Gastrocnemius medialis (tissue), 4 donors: Measurements from ENCODE around the gene PIK3CD. TPM values are rescaled to one million over a fixed set of nuclear protein-coding genes. Genes with fewer than 3 reads are reported as not detected.

Experiments
- ATAC-seq, 2 donors: fragments of 150-250 bp; one replicate each; pipeline ENCODE4 v1.9.1; 2016
- DNase-seq, 2 donors: peaks; one replicate each; pipeline ENCODE4 v3.0.0-alpha.2; 2019
- H3K27ac ChIP-seq, 4 donors: fragments of 200-600 bp; sonication (generic); 1 replicate in 1 of 4; 2 replicates in 3 of 4; pipeline ENCODE4 v1.5.1; 2016 to 2018; ENCODE audit warnings: mild to moderate bottlenecking in 2 of 4, moderate library complexity in 1 of 4
- H3K27me3 ChIP-seq, 3 donors: fragments of 200-600 bp; sonication (generic) in 2 of 3; 1 replicate in 1 of 3; 2 replicates in 2 of 3; pipeline versions ENCODE4 v1.5.1 to v1.6.0; 2016 to 2019; ENCODE audit warnings: mild to moderate bottlenecking in 1 of 3, moderate library complexity in 1 of 3
- H3K36me3 ChIP-seq, 2 donors: fragments of 200-600 bp; sonication (generic) in 1 of 2; one replicate each; pipeline ENCODE4 v1.5.1; 2017 to 2018
- H3K4me1 ChIP-seq, 2 donors: fragments of 200-600 bp; sonication (generic) in 1 of 2; one replicate each; pipeline ENCODE4 v1.5.1; 2016 to 2017; ENCODE audit warnings: mild to moderate bottlenecking in 2 of 2
- H3K4me3 ChIP-seq, 4 donors: fragments of 200-600 bp; sonication (generic) in 3 of 4; 1 replicate in 1 of 4; 2 replicates in 3 of 4; pipeline ENCODE4 v1.5.1; 2016 to 2019; ENCODE audit warnings: mild to moderate bottlenecking in 2 of 4
- H3K9me3 ChIP-seq, 3 donors: fragments of 200-600 bp; sonication (generic) in 2 of 3; 1 replicate in 1 of 3; 2 replicates in 2 of 3; pipeline ENCODE4 v1.5.1; 2016 to 2019
- CTCF ChIP-seq, 5 experiments: fragments of 450-650 bp in 3 of 5; fragments of 200-600 bp in 2 of 5; sonication (generic) in 2 of 5; IDR thresholded peaks in 4 of 5; conservative IDR thresholded peaks in 1 of 5; 1 replicate in 4 of 5; 2 replicates in 1 of 5; pipeline ENCODE4 v1.5.1; 2016 to 2019; ENCODE audit warnings: antibody characterized with exemption in 5 of 5, mild to moderate bottlenecking in 3 of 5, moderate library complexity in 3 of 5
- POLR2A ChIP-seq, 2 donors: fragments of 450-650 bp; IDR thresholded peaks; one replicate each; pipeline ENCODE4 v1.6.1; 2017; ENCODE audit warnings: antibody characterized with exemption in 2 of 2, mild to moderate bottlenecking in 2 of 2, moderate library complexity in 2 of 2
- in situ Hi-C, 4 donors: fragments of 200-750 bp; cut with MboI; loops; one replicate each; pipeline versions ENCODE4 v1.15.0 to v1.8.0; 2017; ENCODE audit warnings: low sequenced_read_pairs in 4 of 4
- intact Hi-C: fragments of 100-400 bp; cut with DNase I; formaldehyde crosslinking; loops from one replicate; pipeline ENCODE4 v1.15.1; 2023; ENCODE audit warnings: low total_unique reads
- total RNA-seq, 4 donors: library from RNA; depleted of rRNA; stranded (reverse); fragments of >200 nt; gene quantifications; one replicate each; pipeline versions ENCODE4 v1.1.0 to v1.2.3, GENCODE V29; 2016

Gene PIK3CD
- total RNA-seq, 4 donors from 2014 or later, result 0.66 to 2.3 (median 1.3) TPM

- intact Hi-C loops (no loop called here), in situ Hi-C loops (no loop called here)
- ATAC-seq (no peak), DNase-seq (no peak)
- Histone ChIP-seq H3K9me3 (no peaks in the 10 kb centered on the region), H3K4me3 (no peak overlapping the region), H3K4me1 (no peaks in the 10 kb centered on the region), H3K27me3 (no peaks in the 10 kb centered on the region), H3K27ac (no peak overlapping the region), H3K36me3 (peaks cover 0 to 10% of the 10 kb centered on the region in 2 donors)
- TF ChIP-seq POLR2A (IDR thresholded peaks at IDR 0.05), result no peak
- TF ChIP-seq CTCF (IDR thresholded peaks at IDR 0.05 in 4 of 5, conservative IDR thresholded peaks at IDR 0.05 in 1 of 5), result no peak
These were observed 117.5 kb downstream of the PIK3CD start for GRCh38 chr1:9768983-9769382.

GRCh38 chr1:9770298-9770697 is 118.8 kb downstream of the PIK3CD start:
- in situ Hi-C loops, result no loop called here
- Histone ChIP-seq H3K9me3 (no peaks in the 10 kb centered on the region), H3K27me3 (no peaks in the 10 kb centered on the region), H3K27ac (no peak overlapping the region), H3K4me3 (no peak overlapping the region), H3K36me3 (peaks cover 0 to 10% of the 10 kb centered on the region in 2 donors), H3K4me1 (no peaks in the 10 kb centered on the region)
- no peak for TF ChIP-seq CTCF (IDR thresholded peaks at IDR 0.05 in 4 of 5, conservative IDR thresholded peaks at IDR 0.05 in 1 of 5)
- DNase-seq (no peak), ATAC-seq (no peak)
- intact Hi-C loops, result no loop called here

DNA sequence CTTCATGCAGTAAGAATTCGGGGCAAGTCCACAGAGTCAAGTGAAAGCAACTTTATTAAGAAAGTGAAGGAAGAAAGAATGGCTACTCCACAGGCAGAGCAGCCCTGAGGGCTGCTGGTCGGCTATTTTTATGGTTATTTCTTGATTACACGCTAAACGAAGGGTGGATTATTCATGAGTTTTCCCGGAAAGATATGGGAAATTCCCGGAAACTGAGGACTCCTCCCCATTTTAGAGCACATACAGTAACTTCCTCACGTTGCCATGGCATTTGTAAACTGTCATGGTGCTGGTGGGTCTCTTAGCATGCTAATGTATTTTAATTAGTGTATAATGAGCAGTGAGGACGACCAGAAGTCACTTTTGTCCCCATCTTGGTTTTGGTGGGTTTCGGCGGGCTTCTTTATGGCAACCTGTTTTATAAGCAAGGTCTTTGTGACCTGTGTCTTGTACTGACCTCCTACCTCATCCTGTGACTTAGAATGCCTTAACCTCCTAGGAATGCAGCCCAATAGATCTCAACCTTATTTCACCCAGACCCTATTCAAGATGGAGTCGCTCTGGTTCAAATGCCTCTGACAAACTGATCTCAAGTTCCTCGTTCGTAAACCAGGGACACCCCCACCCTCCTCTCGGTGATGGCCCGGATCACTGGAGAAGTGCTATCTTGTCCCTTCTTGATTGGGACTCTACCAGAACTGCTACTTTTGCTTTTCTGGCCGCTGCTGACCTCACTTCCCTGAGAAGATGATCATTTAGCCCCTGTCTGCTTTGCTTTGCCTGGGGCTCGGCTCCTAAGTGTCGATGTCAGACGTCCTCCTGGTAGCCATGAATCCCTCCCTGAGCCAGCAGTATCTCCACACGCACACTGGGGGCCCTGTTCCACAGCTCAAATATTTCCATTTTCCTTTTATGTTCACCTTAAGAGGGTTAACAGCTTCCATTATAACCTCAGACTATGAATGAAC is 123.5 kb downstream of the PIK3CD start:
- TF ChIP-seq POLR2A (IDR thresholded peaks at IDR 0.05) (no peak), CTCF (IDR thresholded peaks at IDR 0.05 in 4 of 5, conservative IDR thresholded peaks at IDR 0.05 in 1 of 5) (no peak)
- Histone ChIP-seq H3K4me3 (no peak overlapping the region), H3K4me1 (no peaks in the 10 kb centered on the region), H3K27me3 (no peaks in the 10 kb centered on the region), H3K27ac (no peak overlapping the region), H3K36me3 (peaks cover 0 to 10% of the 10 kb centered on the region in 2 donors), H3K9me3 (no peaks in the 10 kb centered on the region)
- in situ Hi-C loops (no loop called here), intact Hi-C loops (no loop called here)
- DNase-seq (no peak), ATAC-seq (no peak)

DNA sequence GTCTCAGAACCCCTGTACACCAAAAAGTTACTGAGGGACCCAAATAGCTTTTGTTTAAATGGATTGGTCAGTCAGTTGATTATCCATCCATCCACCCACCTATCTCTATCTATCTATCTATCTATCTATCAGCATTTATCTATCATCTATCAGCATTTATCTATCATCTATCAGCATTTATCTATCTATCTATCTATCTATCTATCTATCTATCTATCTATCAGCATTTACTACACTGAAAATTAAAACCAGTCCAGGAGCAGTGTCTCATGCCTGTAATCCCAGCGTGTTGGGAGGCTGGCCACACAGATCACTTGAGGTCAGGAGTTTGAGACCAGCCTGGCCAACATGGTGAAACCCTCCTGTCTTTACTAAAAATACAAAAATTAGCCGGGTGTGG is 125.2 kb downstream of the PIK3CD start:
- H3K36me3 ChIP-seq, result peaks cover 0 to 10% of the 10 kb centered on the region in 2 donors
- no peak overlapping the region for H3K4me3 ChIP-seq
- H3K27me3 ChIP-seq, result no peaks in the 10 kb centered on the region
- no peak overlapping the region for H3K27ac ChIP-seq
- in situ Hi-C loops, result no loop called here
- H3K9me3 ChIP-seq, result no peaks in the 10 kb centered on the region
- TF ChIP-seq POLR2A (IDR thresholded peaks at IDR 0.05) (no peak), CTCF (IDR thresholded peaks at IDR 0.05 in 4 of 5, conservative IDR thresholded peaks at IDR 0.05 in 1 of 5) (no peak)
- intact Hi-C loops, result no loop called here
- ATAC-seq, result no peak
- H3K4me1 ChIP-seq, result no peaks in the 10 kb centered on the region
- no peak for DNase-seq

Other genes with a start within 250 kb of the PIK3CD start
- 10 to 100 TPM; 40.3 to 88.6 (median 49.1) TPM for gene SLC25A33, start 112.3 kb upstream of the PIK3CD start, total RNA-seq
- gene TMEM201, start 62.8 kb upstream of the PIK3CD start, total RNA-seq, result 10 to 100 TPM; 21.5 to 67.6 (median 31.7) TPM
- gene CLSTN1, start 172.2 kb downstream of the PIK3CD start, total RNA-seq, result 10 to 100 TPM in 3 of 4 donors, 1 to 10 TPM in 1; 8.5 to 25.7 (median 22.0) TPM